ENCODE results near the gene MRPL58.

The MRPL58 gene

GRCh38 chr17:74981318-74981978 lies 31.0 kb upstream of the MRPL58 start:
- TF ChIP-seq CTCF (IDR thresholded peaks at IDR 0.05) = no peak

- TF ChIP-seq CTCF (IDR thresholded peaks at IDR 0.05) = no peak
Measured at GRCh38 chr17:74981979-74982662, 30.3 kb upstream of the MRPL58 start.

- TF ChIP-seq CTCF (IDR thresholded peaks at IDR 0.05) = no peak
Measured at GRCh38 chr17:74986206-74986576, 26.3 kb upstream of the MRPL58 start.

- TF ChIP-seq CTCF (IDR thresholded peaks at IDR 0.05) = no peak; the same call in 1 of the 2 replicates
Measured at GRCh38 chr17:74987418-74987908, 25.0 kb upstream of the MRPL58 start, which contains the start of gene CDR2L. TSS of gene CDR2L (plus strand) at chr17:74987632. CDS start at chr17:74988044, 412 bp downstream.

- TF ChIP-seq CTCF (IDR thresholded peaks at IDR 0.05) = no peak
Measured at GRCh38 chr17:74987909-74988711, 24.4 kb upstream of the MRPL58 start.

- no peak for TF ChIP-seq CTCF (IDR thresholded peaks at IDR 0.05)
Measured at GRCh38 chr17:74990581-74991105, 21.8 kb upstream of the MRPL58 start.

GRCh38 chr17:74992223-74992622 lies 20.2 kb upstream of the MRPL58 start:
- TF ChIP-seq CTCF (IDR thresholded peaks at IDR 0.05) = no peak
